ENCODE data around the gene TMEM43.

TMEM43 gene

GRCh38 chr3:14133876-14134275, 9.0 kb downstream of the TMEM43 start:
- peaks cover 72% of the 10 kb centered on the region for H3K36me3 ChIP-seq
- H3K9me3 ChIP-seq (ENCODE audit: severe bottlenecking) = no peaks in the 10 kb centered on the region
- H3K4me3 ChIP-seq (ENCODE audit: low read depth, low read length) = no peak overlapping the region
- no peak overlapping the region for H3K27ac ChIP-seq
- DNase-seq = no peak
- H3K27me3 ChIP-seq (ENCODE audit: insufficient read depth, low read depth, severe bottlenecking) = no peaks in the 10 kb centered on the region
- no peak for TF ChIP-seq CTCF (IDR thresholded peaks at IDR 0.05; ENCODE audit: low read depth, low read length)

GRCh38 chr3:14134291-14134690, 9.4 kb downstream of the TMEM43 start:
- no peak overlapping the region for H3K27ac ChIP-seq
- H3K4me3 ChIP-seq (ENCODE audit: low read depth, low read length) = no peak overlapping the region
- no peak for DNase-seq
- H3K27me3 ChIP-seq (ENCODE audit: insufficient read depth, low read depth, severe bottlenecking) = no peaks in the 10 kb centered on the region
- H3K36me3 ChIP-seq = peaks cover 71% of the 10 kb centered on the region
- TF ChIP-seq CTCF (IDR thresholded peaks at IDR 0.05; ENCODE audit: low read depth, low read length) = no peak
- no peaks in the 10 kb centered on the region for H3K9me3 ChIP-seq (ENCODE audit: severe bottlenecking)

GRCh38 chr3:14135581-14135980, 10.7 kb downstream of the TMEM43 start:
- no peak for TF ChIP-seq CTCF (IDR thresholded peaks at IDR 0.05; ENCODE audit: low read depth, low read length)
- no peaks in the 10 kb centered on the region for H3K9me3 ChIP-seq (ENCODE audit: severe bottlenecking)

GRCh38 chr3:14137004-14137403, 12.2 kb downstream of the TMEM43 start:
- Histone ChIP-seq H3K27me3 (ENCODE audit: insufficient read depth, low read depth, severe bottlenecking) (no peaks in the 10 kb centered on the region), H3K4me3 (ENCODE audit: low read depth, low read length) (no peak overlapping the region), H3K27ac (no peak overlapping the region), H3K36me3 (peaks cover 60% of the 10 kb centered on the region), H3K9me3 (ENCODE audit: severe bottlenecking) (no peaks in the 10 kb centered on the region)
- DNase-seq = no peak
- TF ChIP-seq CTCF (IDR thresholded peaks at IDR 0.05; ENCODE audit: low read depth, low read length) = no peak

More at GRCh38 chr3:14135581-14135980, 10.7 kb downstream of the TMEM43 start:
- Histone ChIP-seq H3K4me3 (ENCODE audit: low read depth, low read length) (no peak overlapping the region), H3K27me3 (ENCODE audit: insufficient read depth, low read depth, severe bottlenecking) (no peaks in the 10 kb centered on the region), H3K27ac (no peak overlapping the region), H3K36me3 (peaks cover 67% of the 10 kb centered on the region)
- DNase-seq = no peak

- Histone ChIP-seq H3K36me3 (peaks cover 60% of the 10 kb centered on the region), H3K27ac (no peak overlapping the region), H3K27me3 (ENCODE audit: insufficient read depth, low read depth, severe bottlenecking) (no peaks in the 10 kb centered on the region), H3K4me3 (ENCODE audit: low read depth, low read length) (no peak overlapping the region), H3K9me3 (ENCODE audit: severe bottlenecking) (no peaks in the 10 kb centered on the region)
- DNase-seq = no peak
- TF ChIP-seq CTCF (IDR thresholded peaks at IDR 0.05; ENCODE audit: low read depth, low read length) = no peak
Observed at GRCh38 chr3:14137445-14137844, 12.6 kb downstream of the TMEM43 start.

GRCh38 chr3:14138109-14138877, 13.4 kb downstream of the TMEM43 start:
- Histone ChIP-seq H3K36me3 (peaks cover 53% of the 10 kb centered on the region), H3K9me3 (ENCODE audit: severe bottlenecking) (no peaks in the 10 kb centered on the region), H3K27me3 (ENCODE audit: insufficient read depth, low read depth, severe bottlenecking) (no peaks in the 10 kb centered on the region), H3K27ac (no peak overlapping the region), H3K4me3 (ENCODE audit: low read depth, low read length) (no peak overlapping the region)
- no peak for DNase-seq
- no peak for TF ChIP-seq CTCF (IDR thresholded peaks at IDR 0.05; ENCODE audit: low read depth, low read length)

All from WERI-Rb-1 (cell line).